ENCODE data around the gene DISC1.

DISC1 gene

DNA sequence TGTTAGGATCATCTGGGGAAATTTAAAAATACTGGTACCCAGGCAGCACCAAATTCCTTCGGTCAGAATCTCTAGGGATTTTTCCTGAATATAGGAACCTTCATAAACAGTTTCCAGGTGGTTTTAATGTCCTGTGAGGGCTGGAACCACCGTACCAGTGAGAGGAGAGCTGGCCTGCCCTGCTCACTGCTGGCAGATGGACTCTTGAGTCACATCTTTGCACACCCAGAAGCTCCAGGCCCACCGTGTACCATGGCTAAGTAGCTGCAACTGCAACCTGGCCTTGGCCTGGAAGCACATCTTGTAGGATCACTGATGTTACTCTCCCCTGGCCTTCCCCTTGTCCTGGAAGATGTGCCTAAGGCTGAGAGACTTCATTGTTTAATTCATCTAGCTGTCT lies 181.5 kb downstream of the DISC1 start:
- Histone ChIP-seq H4K20me1 (ENCODE audit: insufficient read depth, low read length) (no peaks in the 10 kb centered on the region), H3K4me2 (ENCODE audit: low read length) (no peak overlapping the region), H3F3A (ENCODE audit: insufficient read depth, low read length) (no peaks in the 10 kb centered on the region), H3K4me3 (ENCODE audit: low read depth, low read length, poor library complexity, severe bottlenecking) (no peak overlapping the region), H3K79me2 (ENCODE audit: insufficient read depth, low read length) (no peaks in the 10 kb centered on the region), H3K9me3 (ENCODE audit: low read length) (no peaks in the 10 kb centered on the region), H3K27ac (ENCODE audit: low read depth, low read length, poor library complexity, severe bottlenecking) (no peak overlapping the region), H3K4me1 (ENCODE audit: insufficient read depth, low read length, severe bottlenecking) (no peaks in the 10 kb centered on the region), H3K36me3 (ENCODE audit: insufficient read depth, low read length) (no peaks in the 10 kb centered on the region), H3K9me2 (ENCODE audit: low read depth, low read length) (no peaks in the 10 kb centered on the region), H3K27me3 (ENCODE audit: insufficient read depth, low read length) (no peaks in the 10 kb centered on the region), H3K9ac (ENCODE audit: low read length) (no peak overlapping the region), H2AFZ (ENCODE audit: low read length) (no peak overlapping the region)
- TF ChIP-seq, protein P1, sequence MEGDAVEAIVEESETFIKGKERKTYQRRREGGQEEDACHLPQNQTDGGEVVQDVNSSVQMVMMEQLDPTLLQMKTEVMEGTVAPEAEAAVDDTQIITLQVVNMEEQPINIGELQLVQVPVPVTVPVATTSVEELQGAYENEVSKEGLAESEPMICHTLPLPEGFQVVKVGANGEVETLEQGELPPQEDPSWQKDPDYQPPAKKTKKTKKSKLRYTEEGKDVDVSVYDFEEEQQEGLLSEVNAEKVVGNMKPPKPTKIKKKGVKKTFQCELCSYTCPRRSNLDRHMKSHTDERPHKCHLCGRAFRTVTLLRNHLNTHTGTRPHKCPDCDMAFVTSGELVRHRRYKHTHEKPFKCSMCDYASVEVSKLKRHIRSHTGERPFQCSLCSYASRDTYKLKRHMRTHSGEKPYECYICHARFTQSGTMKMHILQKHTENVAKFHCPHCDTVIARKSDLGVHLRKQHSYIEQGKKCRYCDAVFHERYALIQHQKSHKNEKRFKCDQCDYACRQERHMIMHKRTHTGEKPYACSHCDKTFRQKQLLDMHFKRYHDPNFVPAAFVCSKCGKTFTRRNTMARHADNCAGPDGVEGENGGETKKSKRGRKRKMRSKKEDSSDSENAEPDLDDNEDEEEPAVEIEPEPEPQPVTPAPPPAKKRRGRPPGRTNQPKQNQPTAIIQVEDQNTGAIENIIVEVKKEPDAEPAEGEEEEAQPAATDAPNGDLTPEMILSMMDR (IDR thresholded peaks at IDR 0.05; ENCODE audit: low read length): no peak
- TF ChIP-seq EZH2 (IDR thresholded peaks at IDR 0.05; ENCODE audit: borderline replicate concordance, low read length): no peak

DNA sequence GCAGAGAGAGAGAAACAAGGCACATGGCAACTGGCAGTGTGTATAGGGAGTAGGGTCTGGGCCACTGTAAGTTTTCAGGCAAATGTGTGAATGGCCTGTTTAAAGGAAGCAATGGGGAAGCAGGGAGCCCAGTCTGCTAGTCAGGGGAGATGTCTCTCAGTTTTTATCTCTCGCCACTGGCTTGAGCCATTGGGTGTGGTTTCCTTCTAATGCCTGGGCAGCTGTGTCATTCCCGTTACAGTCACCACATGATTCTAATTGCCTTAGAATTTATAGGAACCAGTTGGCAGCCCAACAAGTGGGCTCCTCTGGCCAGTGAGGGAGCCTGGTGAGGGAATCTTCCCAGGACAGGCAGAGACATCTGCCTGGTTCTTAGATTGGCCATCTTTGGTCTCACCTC lies 182.4 kb downstream of the DISC1 start:
- H3F3A ChIP-seq (ENCODE audit: insufficient read depth, low read length): no peaks in the 10 kb centered on the region
- TF ChIP-seq, protein P1 (IDR thresholded peaks at IDR 0.05; ENCODE audit: low read length): no peak
- TF ChIP-seq EZH2 (IDR thresholded peaks at IDR 0.05; ENCODE audit: borderline replicate concordance, low read length): no peak
- no peak overlapping the region for H3K9ac ChIP-seq (ENCODE audit: low read length)
- H3K27me3 ChIP-seq (ENCODE audit: insufficient read depth, low read length): no peaks in the 10 kb centered on the region
- H3K4me3 ChIP-seq (ENCODE audit: low read depth, low read length, poor library complexity, severe bottlenecking): no peak overlapping the region
- no peak overlapping the region for H3K4me2 ChIP-seq (ENCODE audit: low read length)
- no peaks in the 10 kb centered on the region for H4K20me1 ChIP-seq (ENCODE audit: insufficient read depth, low read length)
- H3K9me2 ChIP-seq (ENCODE audit: low read depth, low read length): no peaks in the 10 kb centered on the region
- no peak overlapping the region for H2AFZ ChIP-seq (ENCODE audit: low read length)
- no peak overlapping the region for H3K27ac ChIP-seq (ENCODE audit: low read depth, low read length, poor library complexity, severe bottlenecking)
- no peaks in the 10 kb centered on the region for H3K9me3 ChIP-seq (ENCODE audit: low read length)
- no peaks in the 10 kb centered on the region for H3K79me2 ChIP-seq (ENCODE audit: insufficient read depth, low read length)
- no peaks in the 10 kb centered on the region for H3K4me1 ChIP-seq (ENCODE audit: insufficient read depth, low read length, severe bottlenecking)
- no peaks in the 10 kb centered on the region for H3K36me3 ChIP-seq (ENCODE audit: insufficient read depth, low read length)

- TF ChIP-seq, protein P1 (IDR thresholded peaks at IDR 0.05; ENCODE audit: low read length): no peak
- Histone ChIP-seq H3K9ac (ENCODE audit: low read length) (no peak overlapping the region), H3K4me3 (ENCODE audit: low read depth, low read length, poor library complexity, severe bottlenecking) (no peak overlapping the region), H3K36me3 (ENCODE audit: insufficient read depth, low read length) (no peaks in the 10 kb centered on the region), H3K27ac (ENCODE audit: low read depth, low read length, poor library complexity, severe bottlenecking) (no peak overlapping the region), H3K4me2 (ENCODE audit: low read length) (no peak overlapping the region), H3K79me2 (ENCODE audit: insufficient read depth, low read length) (no peaks in the 10 kb centered on the region), H3K9me3 (ENCODE audit: low read length) (no peaks in the 10 kb centered on the region), H2AFZ (ENCODE audit: low read length) (no peak overlapping the region), H3K4me1 (ENCODE audit: insufficient read depth, low read length, severe bottlenecking) (no peaks in the 10 kb centered on the region), H3K27me3 (ENCODE audit: insufficient read depth, low read length) (no peaks in the 10 kb centered on the region), H3K9me2 (ENCODE audit: low read depth, low read length) (no peaks in the 10 kb centered on the region), H3F3A (ENCODE audit: insufficient read depth, low read length) (no peaks in the 10 kb centered on the region), H4K20me1 (ENCODE audit: insufficient read depth, low read length) (no peaks in the 10 kb centered on the region)
These were observed 183.8 kb downstream of the DISC1 start for GRCh38 chr1:231810415-231810814.

Data from OCI-LY1 (cell line).